ENCODE measurements around the gene FRAT2. TPM values are rescaled to one million over a fixed set of nuclear protein-coding genes. Genes with fewer than 3 reads are reported as not detected.

Gene FRAT2
- total and polyA plus RNA-seq, 2 of the 13 experiments (the other 11 are each of a cell fraction or from before 2014, with no cell fraction given) = 7.2 to 14.1 TPM

- TF ChIP-seq ZNF691 (CRISPR knock-in tag; IDR thresholded peaks at IDR 0.05; ENCODE audit: borderline replicate concordance, low read depth) (no peak), RXRA (CRISPR knock-in tag; IDR thresholded peaks at IDR 0.05) (peak; percentile 74), MTA3 (CRISPR knock-in tag; IDR thresholded peaks at IDR 0.05) (no peak), ZNF576 (CRISPR knock-in tag; IDR thresholded peaks at IDR 0.05) (no peak), BCL3 (CRISPR knock-in tag; IDR thresholded peaks at IDR 0.05) (0 out of 2 replicates have a peak, but pooled peaks have one; percentile 75), SNRNP70 (IDR thresholded peaks at IDR 0.05; ENCODE audit: low read depth, low read length) (no peak), TRIM24 (CRISPR knock-in tag; IDR thresholded peaks at IDR 0.05) (no peak), EED (CRISPR knock-in tag; IDR thresholded peaks at IDR 0.05) (peak; percentile 89), ZNF563 (CRISPR knock-in tag; IDR thresholded peaks at IDR 0.05) (no peak), ZNF44 (CRISPR knock-in tag; IDR thresholded peaks at IDR 0.05) (peak; percentile 70; the same call in 1 of the 2 replicates), ZBTB43 (CRISPR knock-in tag; conservative IDR thresholded peaks at IDR 0.05) (no peak; the same call in 1 of the 2 replicates), ZNF879 (CRISPR knock-in tag; IDR thresholded peaks at IDR 0.05) (peak; percentile 38; the same call in 1 of the 2 replicates), DR1 (CRISPR knock-in tag; IDR thresholded peaks at IDR 0.05) (0 out of 2 replicates have a peak, but pooled peaks have one; percentile 50), ZNF264 (CRISPR knock-in tag; IDR thresholded peaks at IDR 0.05) (0 out of 2 replicates have a peak, but pooled peaks have one; percentile 21), ZHX1 (CRISPR knock-in tag; IDR thresholded peaks at IDR 0.05; ENCODE audit: low read depth) (0 out of 2 replicates have a peak, but pooled peaks have one; percentile 17), TAF1 (CRISPR knock-in tag; IDR thresholded peaks at IDR 0.05) (peak; percentile 92), KMT2A (CRISPR knock-in tag; IDR thresholded peaks at IDR 0.05) (peak; percentile 76), ZC3H13 (CRISPR knock-in tag; IDR thresholded peaks at IDR 0.05) (0 out of 2 replicates have a peak, but pooled peaks have one; percentile 57), DNMT3B (CRISPR knock-in tag; conservative IDR thresholded peaks at IDR 0.05) (no peak), ZBTB34 (CRISPR knock-in tag; IDR thresholded peaks at IDR 0.05) (peak; percentile 88), RFX1 (IDR thresholded peaks at IDR 0.05) (peak; percentile 74), ZBTB1 (CRISPR knock-in tag; IDR thresholded peaks at IDR 0.05; ENCODE audit: borderline replicate concordance) (no peak)
These were observed 42.2 kb downstream of the FRAT2 start, which contains the start of gene ARHGAP19 (continued) for GRCh38 chr10:97292097-97292861.
